ENCODE data around the gene NPFFR1. TPM values are rescaled to one million over a fixed set of nuclear protein-coding genes. Genes with fewer than 3 reads are reported as not detected.

Gene NPFFR1
- total and polyA plus RNA-seq, 10 of the 15 experiments (the other 5 are each of a cell fraction or from before 2014, with no cell fraction given) = 0.03 TPM; not detected in 9

- peaks cover 4 to 16% of the 10 kb centered on the region in 2 experiments for H3K27me3 ChIP-seq (replicated peaks in 1 of 2; ENCODE audit: control insufficient read depth in 2 of 2, insufficient read depth in 2 of 2, low read length in 1 of 2)
- intact Hi-C loops (cut with micrococcal nuclease; ENCODE audit: unreplicated experiment) (no loop called here), in situ Hi-C loops (cut with MboI) (no loop called here)
- no peak for FAIRE-seq
- CTCF ChIA-PET = interaction anchor here (0.8 to 1.4 kb wide), 4 partner anchors 13 to 110 kb away, joined by 3 to 4 read pairs (median 4); no protein-coding TSS in a partner anchor
- H3K4me2 ChIP-seq (ENCODE audit: control insufficient read depth, insufficient read depth) = no peak overlapping the region
- no peaks in the 10 kb centered on the region for H3K79me2 ChIP-seq (ENCODE audit: control insufficient read depth, insufficient read depth, low read length)
- no peak overlapping the region for H2AFZ ChIP-seq (ENCODE audit: control insufficient read depth, low read depth, low read length)
- no TSS peak for BruUV-seq (replicated peaks)
- no peak overlapping the region for H3K27ac ChIP-seq (ENCODE audit: control insufficient read depth, insufficient read depth)
- no peak overlapping the region for H3K4me3 ChIP-seq
- POLR2A ChIA-PET = no interaction called here
- 75% methylated on average over 14 of the region's 14 CpGs for WGBS (ENCODE audit: insufficient coverage, insufficient replicate concordance, low lambda C conversion rate, missing lambda C conversion rate)
- H3K9ac ChIP-seq (ENCODE audit: control insufficient read depth, insufficient read depth, low read length) = no peak overlapping the region
- SMC1A ChIA-PET (ENCODE audit: uncharacterized antibody, unreplicated experiment) = no interaction called here
- H3K36me3 ChIP-seq (ENCODE audit: control insufficient read depth in 2 of 2, insufficient read depth in 2 of 2, low read length in 1 of 2) = no peaks in the 10 kb centered on the region
- peaks cover 1% of the 10 kb centered on the region; the same call in 1 of the 3 replicates for H3K9me3 ChIP-seq (replicated peaks; ENCODE audit: control insufficient read depth, insufficient read depth, low read length)
- no peak for TF ChIP-seq RBBP5 (conservative IDR thresholded peaks at IDR 0.05)
- TF ChIP-seq CUX1 (IDR thresholded peaks at IDR 0.05; ENCODE audit: insufficient replicate concordance, low read depth, low read length) = no peak
- TF ChIP-seq SUZ12 (IDR thresholded peaks at IDR 0.05; ENCODE audit: unreplicated experiment) = no peak
- no peak for TF ChIP-seq ZNF207 (IDR thresholded peaks at IDR 0.05; ENCODE audit: borderline replicate concordance)
- no peak for TF ChIP-seq HCFC1 (IDR thresholded peaks at IDR 0.05; ENCODE audit: low read length)
- no peak for TF ChIP-seq STAT3 (IDR thresholded peaks at IDR 0.05; ENCODE audit: low read depth, low read length)
- no peak for TF ChIP-seq SKIL (IDR thresholded peaks at IDR 0.05; ENCODE audit: low read depth, poor library complexity, severe bottlenecking)
- no peak for TF ChIP-seq MTA3 (IDR thresholded peaks at IDR 0.05; ENCODE audit: borderline replicate concordance, low read length)
- TF ChIP-seq WRNIP1 (IDR thresholded peaks at IDR 0.05; ENCODE audit: borderline replicate concordance, low read depth, low read length) = no peak
- no peak for TF ChIP-seq FOS (IDR thresholded peaks at IDR 0.05; ENCODE audit: borderline replicate concordance, extremely low read depth, insufficient read length)
- TF ChIP-seq ZNF384 (IDR thresholded peaks at IDR 0.05; ENCODE audit: borderline replicate concordance, low read depth, low read length) = no peak
- TF ChIP-seq POLR2A (IDR thresholded peaks at IDR 0.05; ENCODE audit: low read depth, low read length) = no peak
- TF ChIP-seq ATF2 (IDR thresholded peaks at IDR 0.05; ENCODE audit: low read length) = no peak
- no peak for TF ChIP-seq POLR2AphosphoS2 (IDR thresholded peaks at IDR 0.05; ENCODE audit: low read depth, low read length)
- no peaks in the 10 kb centered on the region for H4K20me1 ChIP-seq (ENCODE audit: control insufficient read depth, insufficient read depth)
- no peaks in the 10 kb centered on the region for H3K4me1 ChIP-seq (ENCODE audit: control insufficient read depth, insufficient read depth, low read length)
- RAD21 ChIA-PET (ENCODE audit: unreplicated experiment) = interaction anchor here (1.0 kb wide), 1 partner anchor 32 kb away, joined by 4 read pairs; no protein-coding TSS in a partner anchor
- DNase-seq (ENCODE audit: low read depth, low spot score) = no peak
- ATAC-seq = no peak
Observed at GRCh38 chr10:70253878-70254765, 29.7 kb downstream of the NPFFR1 start.
